Stimulated activated CD4-positive, alpha-beta T cell treated with anti-CD3 and anti-CD28 coated beads, TNF-alpha, amount 100 ng/mL, for 24 hours (primary cell): ENCODE results near the gene SLC25A42.
"Not testable (repeated sequence)": the region's sequence is repeated elsewhere in the genome, so short reads cannot be mapped to it uniquely, and the experiment has no call there.

Experiments used
- DNase-seq, 3 experiments: peaks; one replicate each; pipeline ENCODE4 v3.0.0-alpha.2; 2020; ENCODE audit warnings: low read depth in 3 of 3

SLC25A42 gene

GRCh38 chr19:19063183-19064097, at the start of gene SLC25A42:
TSS of gene SLC25A42 (plus strand) at chr19:19063994. CDS start at chr19:19096125, 32,131 bp downstream.
- peak; percentile 96 to 99 (median 98) for DNase-seq

GRCh38 chr19:19021115-19021514, 42.7 kb upstream of the SLC25A42 start:
- DNase-seq = no peak

- no peak for DNase-seq
These were observed 41.3 kb upstream of the SLC25A42 start for GRCh38 chr19:19022380-19022961.

GRCh38 chr19:19023376-19023775, 40.4 kb upstream of the SLC25A42 start:
- DNase-seq = not testable (repeated sequence)

- no peak for DNase-seq
These were observed 37.9 kb upstream of the SLC25A42 start for GRCh38 chr19:19025861-19026260.

- DNase-seq = no peak
These were observed 37.4 kb upstream of the SLC25A42 start for GRCh38 chr19:19026299-19026971.

GRCh38 chr19:19027228-19027627, 36.6 kb upstream of the SLC25A42 start:
- DNase-seq = no peak

- DNase-seq = no peak
These were observed 35.3 kb upstream of the SLC25A42 start for GRCh38 chr19:19028526-19028925.

GRCh38 chr19:19031891-19032290, 31.9 kb upstream of the SLC25A42 start:
- DNase-seq = no peak

- DNase-seq = peak; percentile 66 to 83 (median 71)
These were observed 31.2 kb upstream of the SLC25A42 start for GRCh38 chr19:19032420-19033175.

- no peak for DNase-seq
These were observed 30.7 kb upstream of the SLC25A42 start for GRCh38 chr19:19033176-19033425.

- DNase-seq = peak; percentile 74 to 85 (median 78)
These were observed 30.2 kb upstream of the SLC25A42 start, which contains the start of the genes ARMC6 and SUGP2 for GRCh38 chr19:19033426-19034203. TSS of gene ARMC6 (plus strand) at chr19:19033603. CDS start at chr19:19034210, 607 bp downstream. TSS of gene SUGP2 (minus strand) at chr19:19033517. CDS start at chr19:19031071, 2,446 bp downstream.

GRCh38 chr19:19034204-19034624, 29.6 kb upstream of the SLC25A42 start:
- DNase-seq = peak; percentile 42 to 77 (median 57)

- DNase-seq = no peak
These were observed 23.9 kb upstream of the SLC25A42 start for GRCh38 chr19:19039901-19040300.

- no peak for DNase-seq
These were observed 23.4 kb upstream of the SLC25A42 start for GRCh38 chr19:19040417-19040816.

GRCh38 chr19:19042732-19043280, 21.0 kb upstream of the SLC25A42 start:
- no peak for DNase-seq

- DNase-seq = no peak
These were observed 20.3 kb upstream of the SLC25A42 start for GRCh38 chr19:19043481-19043880.

- no peak for DNase-seq
These were observed 19.9 kb upstream of the SLC25A42 start for GRCh38 chr19:19043881-19044280.

GRCh38 chr19:19049406-19049805, 14.4 kb upstream of the SLC25A42 start:
- no peak for DNase-seq

GRCh38 chr19:19050104-19050503, 13.7 kb upstream of the SLC25A42 start:
- no peak for DNase-seq

- DNase-seq = no peak
These were observed 13.1 kb upstream of the SLC25A42 start for GRCh38 chr19:19050731-19051130.
